HL-60 (cell line): ENCODE results near the gene NAB2.

ENCODE experiments used
- DNase-seq, 2 experiments: peaks; one replicate each; pipeline ENCODE4 v3.0.0-alpha.2; 2010 to 2020; ENCODE audit warnings: low read depth in 1 of 2, low spot score in 1 of 2
- H3K27ac ChIP-seq: fragments of 250-450 bp; sonication (Bioruptor Pico); replicated peaks from 2 replicates; pipeline ENCODE4 v1.5.1; 2020; ENCODE audit warnings: mild to moderate bottlenecking, moderate library complexity
- H3K27me3 ChIP-seq: fragments of 250-450 bp; sonication (Bioruptor Pico); 2 replicates; pipeline ENCODE4 v1.5.1; 2021; ENCODE audit warnings: mild to moderate bottlenecking, moderate library complexity; ENCODE audit not compliant: insufficient read depth, poor library complexity, severe bottlenecking
- H3K4me3 ChIP-seq: replicated peaks from 2 replicates; pipeline ENCODE4 v1.5.1; 2011; ENCODE audit warnings: mild to moderate bottlenecking, control low read depth, low read length; ENCODE audit not compliant: insufficient read depth
- CTCF ChIP-seq: IDR thresholded peaks from one replicate; pipeline ENCODE4 v1.5.1; 2011; ENCODE audit warnings: low read length, control low read depth, inconsistent platforms; ENCODE audit not compliant: insufficient read depth
- GABPA ChIP-seq: IDR thresholded peaks from 2 replicates; pipeline ENCODE4 v1.6.1; 2012; ENCODE audit warnings: low read depth
- POLR2AphosphoS5 ChIP-seq: IDR thresholded peaks from 2 replicates; pipeline ENCODE4 v1.6.1; 2012; ENCODE audit warnings: low read depth
- REST ChIP-seq: IDR thresholded peaks from 2 replicates; pipeline ENCODE4 v1.6.1; 2012; ENCODE audit warnings: low read depth; ENCODE audit not compliant: insufficient replicate concordance
- SPI1 ChIP-seq: IDR thresholded peaks from 2 replicates; pipeline ENCODE4 v1.6.1; 2012; ENCODE audit warnings: low read depth, mild to moderate bottlenecking, borderline replicate concordance
- long read RNA-seq: library from polyadenylated mRNA; unstranded; transcript quantifications from one replicate; pipeline ENCODE4 v2.0.0, GENCODE V29; 2020

The NAB2 gene
- long read RNA-seq, transcript NAB2-201 (7 exons, 2,711 nt) = major isoform, 6 of 9 reads
- long read RNA-seq, partial matches to known transcripts = 2 of 9 reads
- long read RNA-seq, other reads (novel, unspliced or antisense) = 1 of 9 reads

- Histone ChIP-seq H3K27ac (peak within 1 kb of the TSS; percentile 83), H3K4me3 (peak within 1 kb of the TSS; percentile 79), H3K27me3 (no peaks in the 10 kb centered on the region)
- DNase-seq = peak; percentile 93 to 96
- peak; percentile 95 for TF ChIP-seq POLR2AphosphoS5
- no peak for TF ChIP-seq CTCF
- TF ChIP-seq REST = peak; percentile 57
- no peak for TF ChIP-seq GABPA
- TF ChIP-seq SPI1 = no peak
Measured at GRCh38 chr12:57088354-57089270, at the start of gene NAB2. TSS of gene NAB2 (plus strand) at chr12:57089114. CDS start at chr12:57089272, 158 bp downstream.

GRCh38 chr12:57040211-57040610 lies 48.7 kb upstream of the NAB2 start:
- DNase-seq = no peak
- no peak overlapping the region for H3K4me3 ChIP-seq
- no peak overlapping the region for H3K27ac ChIP-seq
- no peak for TF ChIP-seq GABPA
- TF ChIP-seq CTCF = no peak
- TF ChIP-seq SPI1 = no peak
- no peak for TF ChIP-seq REST
- TF ChIP-seq POLR2AphosphoS5 = no peak
- H3K27me3 ChIP-seq = no peaks in the 10 kb centered on the region

GRCh38 chr12:57040750-57041149 lies 48.2 kb upstream of the NAB2 start:
- Histone ChIP-seq H3K27me3 (no peaks in the 10 kb centered on the region), H3K4me3 (no peak overlapping the region), H3K27ac (no peak overlapping the region)
- TF ChIP-seq GABPA (no peak), SPI1 (no peak)
- no peak for DNase-seq

GRCh38 chr12:57042695-57043094 lies 46.2 kb upstream of the NAB2 start:
- H3K4me3 ChIP-seq = no peak overlapping the region
- no peaks in the 10 kb centered on the region for H3K27me3 ChIP-seq
- DNase-seq = no peak
- no peak for TF ChIP-seq CTCF
- no peak for TF ChIP-seq REST
- TF ChIP-seq SPI1 = no peak
- no peak for TF ChIP-seq POLR2AphosphoS5
- TF ChIP-seq GABPA = no peak
- no peak overlapping the region for H3K27ac ChIP-seq
